GM18499 (cell line): ENCODE measurements around the gene BCL2L1.

Experiments
- ATAC-seq: cut with Tn5 transposase; IDR thresholded peaks from one replicate; pipeline ENCODE4 v1.9.1; 2021; ENCODE audit warnings: moderate number of reproducible peaks; ENCODE audit not compliant: insufficient read depth, unreplicated experiment

BCL2L1 gene

GRCh38 chr20:31738729-31739549, 16.3 kb upstream of the BCL2L1 start, which contains the start of gene TPX2:
Gene TPX2, plus strand, starts transcription at chr20:31739290. Its CDS starts 18,187 bp downstream, at chr20:31757477.
- ATAC-seq = peak; percentile 77

GRCh38 chr20:31731321-31731717, 8.7 kb upstream of the BCL2L1 start:
- ATAC-seq = no peak

GRCh38 chr20:31723319-31724078, 831 bp upstream of the BCL2L1 start:
- peak; percentile 44 for ATAC-seq

GRCh38 chr20:31723069-31723318, 326 bp upstream of the BCL2L1 start:
- ATAC-seq = no peak

GRCh38 chr20:31721408-31722256, 1.0 kb downstream of the BCL2L1 start:
- ATAC-seq = no peak

GRCh38 chr20:31720486-31721407, 1.9 kb downstream of the BCL2L1 start:
- ATAC-seq = no peak

- no peak for ATAC-seq
Observed at GRCh38 chr20:31719644-31720485, 2.8 kb downstream of the BCL2L1 start.

- ATAC-seq = no peak
Observed at GRCh38 chr20:31718952-31719643, 3.6 kb downstream of the BCL2L1 start.

- peak; percentile 38 for ATAC-seq
Observed at GRCh38 chr20:31717478-31718201, 5.0 kb downstream of the BCL2L1 start.

- no peak for ATAC-seq
Observed at GRCh38 chr20:31716818-31717477, 5.7 kb downstream of the BCL2L1 start.

GRCh38 chr20:31716351-31716750, 6.3 kb downstream of the BCL2L1 start:
- no peak for ATAC-seq

GRCh38 chr20:31715766-31716165, 6.9 kb downstream of the BCL2L1 start:
- ATAC-seq = no peak

GRCh38 chr20:31713312-31714273, 9.1 kb downstream of the BCL2L1 start:
- ATAC-seq = no peak

- no peak for ATAC-seq
Observed at GRCh38 chr20:31712564-31713311, 9.9 kb downstream of the BCL2L1 start.

- ATAC-seq = no peak
Observed at GRCh38 chr20:31712112-31712553, 10.5 kb downstream of the BCL2L1 start.
